ENCODE measurements around the gene C1orf210.

GRCh38 chr1:43266881-43267280 is 18.5 kb downstream of the C1orf210 start:
- TF ChIP-seq CTCF (conservative IDR thresholded peaks at IDR 0.05) (no peak), ZFX (IDR thresholded peaks at IDR 0.05) (no peak)

Data from C4-2B (cell line).